Spinal cord (tissue), 10 donors: ENCODE data around the gene ACSS3. TPM values are rescaled to one million over a fixed set of nuclear protein-coding genes. Genes with fewer than 3 reads are reported as not detected.
A peak's percentile ranks its signal among the peaks of the same experiment; 100 is the strongest.
"Not testable (repeated sequence)": the region's sequence is repeated elsewhere in the genome, so short reads cannot be mapped to it uniquely, and the experiment has no call there.

Experiments
- DNase-seq, 6 donors: peaks; one replicate each; pipeline versions ENCODE4 v3.0.0 to v3.0.0-alpha.2; 2013 to 2015; ENCODE audit warnings: low spot score in 6 of 6, low read depth in 4 of 6
- H3K27ac ChIP-seq: one replicate; pipeline ENCODE4 v1.5.1; 2013; ENCODE audit warnings: low read depth, low read length, control low read depth
- H3K27me3 ChIP-seq: one replicate; pipeline ENCODE4 v1.6.1; 2013; ENCODE audit warnings: low read length; ENCODE audit not compliant: control insufficient read depth, insufficient read depth
- H3K36me3 ChIP-seq: one replicate; pipeline ENCODE4 v1.6.1; 2013; ENCODE audit warnings: low read length; ENCODE audit not compliant: control insufficient read depth, insufficient read depth
- H3K4me1 ChIP-seq: one replicate; pipeline ENCODE4 v1.6.1; 2013; ENCODE audit warnings: low read length; ENCODE audit not compliant: control insufficient read depth, insufficient read depth
- H3K4me3 ChIP-seq: one replicate; pipeline ENCODE4 v1.5.1; 2013; ENCODE audit warnings: low read depth, low read length, control low read depth
- H3K9me3 ChIP-seq: one replicate; pipeline ENCODE4 v1.6.1; 2013; ENCODE audit warnings: low read length; ENCODE audit not compliant: control insufficient read depth, insufficient read depth
- WGBS: methylation state at CpG from one replicate; pipeline ENCODE4 v1.1.5; 2013; ENCODE audit warnings: missing lambda C conversion rate; ENCODE audit not compliant: insufficient coverage; 5-methylcytosine and 5-hydroxymethylcytosine counted together
- polyA plus RNA-seq, 2 donors: library from polyadenylated mRNA; unstranded; fragments of 120-200 nt; gene quantifications; one replicate each; pipeline ENCODE4 v1.2.1, GENCODE V29; 2013; ENCODE audit not compliant: insufficient read length in 2 of 2
- total RNA-seq, 2 donors: library from RNA; depleted of rRNA in 1 of 2; stranded (reverse); fragments of 120-200 nt in 1 of 2; fragments of >200 nt in 1 of 2; gene quantifications; one replicate each; pipeline versions ENCODE4 v1.2.3 to v1.2.4, GENCODE V29; 2013 to 2014
- donor health status: healthy.

The ACSS3 gene
- total and polyA plus RNA-seq, 4 donors = 8.7 to 32.1 (median 18.3) TPM

DNA sequence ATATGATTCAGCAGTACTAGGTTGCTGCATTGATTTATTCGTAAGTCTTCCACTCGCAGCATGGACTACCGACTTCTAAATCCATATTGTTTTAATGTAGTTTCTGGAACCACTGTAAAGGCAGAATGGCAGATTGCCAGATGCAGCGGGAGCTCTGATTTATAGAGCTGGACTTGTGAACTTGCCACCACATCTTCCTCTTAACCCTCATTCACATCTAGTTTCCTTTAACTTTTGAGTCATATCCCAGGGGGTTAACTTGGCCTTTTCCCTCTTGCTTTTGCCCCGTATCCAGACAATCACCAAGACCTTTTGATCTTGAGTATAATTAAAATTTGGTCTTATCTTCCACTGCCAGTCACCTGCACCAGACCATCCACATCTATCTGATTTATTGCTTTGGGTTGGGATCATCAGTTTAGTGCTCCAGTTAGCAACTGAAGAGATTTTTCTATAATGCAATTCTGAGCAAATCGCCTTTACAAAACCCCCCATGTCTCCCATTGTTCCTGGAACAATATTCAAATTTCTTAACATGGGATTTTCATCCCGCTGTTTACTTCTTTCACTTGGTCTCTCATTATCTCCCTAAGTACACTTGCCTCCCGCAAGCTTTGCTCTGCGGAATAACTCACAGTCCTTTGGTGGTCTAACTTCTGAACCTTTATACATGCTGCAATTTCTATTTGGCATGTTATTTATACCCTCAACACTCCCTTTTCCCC, 130.5 kb downstream of the ACSS3 start:
- no peaks in the 10 kb centered on the region for H3K4me1 ChIP-seq
- no peak overlapping the region for H3K27ac ChIP-seq
- H3K36me3 ChIP-seq = no peaks in the 10 kb centered on the region
- no peak overlapping the region for H3K4me3 ChIP-seq
- no peaks in the 10 kb centered on the region for H3K9me3 ChIP-seq
- H3K27me3 ChIP-seq = no peaks in the 10 kb centered on the region
- WGBS = 51% methylated on average over 4 of the region's 9 CpGs
- peak in 1 of 6 donors; percentile 61 for DNase-seq

DNA sequence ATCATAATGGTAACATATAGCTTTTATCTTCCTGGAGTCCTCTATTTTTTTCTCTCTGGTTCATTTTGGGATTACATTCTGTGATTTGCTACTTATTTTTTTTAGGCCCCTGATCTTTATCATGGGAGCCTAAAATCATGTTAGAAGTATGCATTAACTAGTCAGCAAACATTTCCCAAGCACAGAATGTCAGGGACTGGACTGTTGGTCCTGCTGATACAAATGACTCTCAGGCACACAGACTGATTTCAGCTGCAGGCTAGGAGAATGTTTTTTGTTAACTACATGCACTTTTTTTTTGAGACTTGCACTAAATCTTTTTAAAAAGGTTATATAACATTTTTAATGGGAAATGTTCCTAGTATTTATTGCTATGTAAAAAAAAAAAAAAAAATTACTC, 131.1 kb downstream of the ACSS3 start:
- no peaks in the 10 kb centered on the region for H3K36me3 ChIP-seq
- H3K9me3 ChIP-seq = no peaks in the 10 kb centered on the region
- H3K27ac ChIP-seq = no peak overlapping the region
- no peaks in the 10 kb centered on the region for H3K27me3 ChIP-seq
- peak in 1 of 6 donors; percentile 38 for DNase-seq
- H3K4me3 ChIP-seq = no peak overlapping the region
- no peaks in the 10 kb centered on the region for H3K4me1 ChIP-seq

DNA sequence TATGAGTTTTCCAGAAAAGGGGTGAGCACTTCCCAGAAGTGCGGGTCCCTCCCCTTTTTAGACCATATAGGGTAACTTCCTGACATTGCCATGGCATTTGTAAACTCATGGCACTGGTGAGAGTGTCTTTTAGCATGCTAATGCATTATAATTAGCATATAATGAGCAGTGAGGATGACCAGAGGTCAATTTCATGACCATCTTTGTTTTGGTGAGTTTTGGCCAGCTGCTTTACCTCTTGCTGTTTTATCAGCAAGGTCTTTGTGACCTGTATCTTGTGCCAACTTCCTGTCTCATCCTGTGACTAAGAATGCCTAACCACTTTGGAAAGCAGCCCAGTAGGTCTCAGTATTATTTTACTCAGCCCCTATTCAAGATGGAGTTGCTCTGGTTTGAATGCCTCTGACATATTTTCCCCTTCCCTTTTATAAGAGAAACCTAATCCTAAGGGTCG, 131.9 kb downstream of the ACSS3 start:
- WGBS = 60% methylated on average over 1 of the region's 2 CpGs
- not testable (repeated sequence) for H3K9me3 ChIP-seq, H3K27me3 ChIP-seq, H3K36me3 ChIP-seq, H3K4me1 ChIP-seq, H3K4me3 ChIP-seq
- H3K27ac ChIP-seq = peak overlapping the region; percentile 10
- peak in 2 of 6 donors; percentile 29 to 60 for DNase-seq

DNA sequence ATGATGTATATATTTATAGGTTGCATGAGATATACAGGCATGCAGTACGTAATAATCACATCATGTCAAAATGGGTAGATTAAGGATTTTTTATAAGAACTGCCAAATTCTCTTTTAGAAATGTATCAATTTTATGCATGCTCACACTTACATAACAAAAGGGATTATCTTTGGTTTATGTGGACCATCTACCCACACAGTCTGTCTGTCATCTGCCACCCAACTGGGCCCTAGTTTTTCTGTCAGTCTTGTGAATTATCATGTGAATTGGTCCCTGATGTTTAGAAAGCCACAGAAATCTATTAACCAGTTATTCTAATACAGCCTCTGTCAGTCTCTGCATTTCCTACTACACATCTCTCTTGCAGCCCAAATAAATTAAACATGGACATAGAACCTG, 133.4 kb downstream of the ACSS3 start:
- no peak for DNase-seq
- Histone ChIP-seq H3K4me1 (no peaks in the 10 kb centered on the region), H3K27me3 (no peaks in the 10 kb centered on the region), H3K9me3 (no peaks in the 10 kb centered on the region), H3K36me3 (no peaks in the 10 kb centered on the region), H3K4me3 (no peak overlapping the region), H3K27ac (no peak overlapping the region)
- no CpG with 5 or more reads among the region's 1 CpG for WGBS

DNA sequence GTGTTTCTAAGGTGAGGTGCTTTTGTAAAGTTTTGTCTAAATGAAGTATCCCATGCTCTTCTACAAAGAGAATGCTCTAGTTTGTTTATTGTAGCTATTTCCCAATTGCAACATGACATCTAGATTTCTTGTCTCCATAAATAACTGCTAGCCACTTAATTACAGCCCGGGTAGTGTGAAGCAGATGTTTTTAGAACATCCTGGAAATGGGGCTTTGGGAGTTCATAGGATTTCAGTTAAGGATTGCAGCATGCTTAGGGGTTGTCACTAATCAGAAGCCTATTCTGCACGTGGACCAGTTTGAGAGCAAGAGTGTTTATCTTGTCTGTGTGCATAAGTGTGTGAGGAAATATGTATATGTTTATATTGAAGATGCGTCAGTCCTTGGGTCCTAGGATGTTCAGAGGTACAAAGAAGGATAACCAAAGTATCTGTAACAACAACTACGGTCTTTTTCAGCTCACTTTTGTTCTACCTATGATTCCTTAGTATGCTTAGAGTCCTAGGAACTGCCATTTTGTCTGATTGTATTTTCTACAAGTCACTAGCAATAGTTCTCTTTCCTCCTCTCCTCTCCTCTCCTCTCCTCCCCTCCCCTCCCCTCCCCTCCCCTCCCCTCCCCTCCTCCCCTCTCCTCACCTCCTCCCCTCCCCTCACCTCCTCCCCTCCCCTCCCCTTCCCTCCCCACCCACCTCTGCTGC, 135.3 kb downstream of the ACSS3 start:
- H3K27ac ChIP-seq = no peak overlapping the region
- no peaks in the 10 kb centered on the region for H3K27me3 ChIP-seq
- no peak for DNase-seq
- no peaks in the 10 kb centered on the region for H3K36me3 ChIP-seq
- WGBS = 80% methylated on average over 2 of the region's 4 CpGs
- no peaks in the 10 kb centered on the region for H3K9me3 ChIP-seq
- H3K4me1 ChIP-seq = no peaks in the 10 kb centered on the region
- no peak overlapping the region for H3K4me3 ChIP-seq

DNA sequence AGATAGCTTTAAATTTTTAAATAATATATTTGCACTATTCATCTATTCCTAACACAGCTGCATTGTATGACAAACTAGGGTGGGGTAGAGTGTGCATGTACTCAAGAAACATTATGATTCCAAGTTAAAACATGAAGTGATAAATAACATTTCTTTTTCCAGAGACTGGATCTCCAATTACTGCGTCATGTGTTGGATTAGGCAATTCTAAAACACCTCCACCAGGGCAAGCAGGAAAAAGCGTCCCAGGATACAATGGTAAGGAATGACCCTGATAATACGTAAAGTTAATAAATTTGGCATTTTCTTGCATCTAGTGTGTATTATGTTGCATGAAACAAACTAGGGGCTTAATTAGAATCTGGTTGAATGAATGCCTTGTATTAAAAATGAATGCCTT, 138.9 kb downstream of the ACSS3 start:
- Histone ChIP-seq H3K36me3 (no peaks in the 10 kb centered on the region), H3K27ac (no peak overlapping the region), H3K9me3 (no peaks in the 10 kb centered on the region), H3K27me3 (no peaks in the 10 kb centered on the region), H3K4me1 (no peaks in the 10 kb centered on the region), H3K4me3 (no peak overlapping the region)
- DNase-seq = no peak
- 100% methylated on average over 1 of the region's 3 CpGs for WGBS

DNA sequence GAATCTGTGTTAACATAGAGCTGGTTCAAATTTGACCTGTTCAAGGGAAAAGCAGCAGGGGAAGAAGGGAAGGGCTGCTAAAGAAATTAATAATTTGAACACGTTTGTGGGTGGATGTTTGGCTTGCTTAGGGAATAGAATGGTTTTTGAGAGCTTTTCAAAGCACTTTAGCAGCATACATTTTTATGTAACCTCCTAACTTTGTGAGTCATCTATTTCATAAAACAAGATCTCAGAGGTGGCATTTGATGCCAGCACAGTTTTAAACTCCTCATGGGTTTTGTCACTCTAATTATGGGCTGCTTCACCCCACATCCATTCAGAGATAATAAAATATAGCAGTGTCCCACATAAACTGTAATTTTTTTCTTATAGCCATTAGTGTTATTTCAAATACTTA, 143.8 kb downstream of the ACSS3 start:
- H3K36me3 ChIP-seq = no peaks in the 10 kb centered on the region
- WGBS = no CpG with 5 or more reads among the region's 1 CpG
- no peak for DNase-seq
- no peak overlapping the region for H3K27ac ChIP-seq
- no peaks in the 10 kb centered on the region for H3K27me3 ChIP-seq
- H3K4me1 ChIP-seq = no peaks in the 10 kb centered on the region
- no peaks in the 10 kb centered on the region for H3K9me3 ChIP-seq
- no peak overlapping the region for H3K4me3 ChIP-seq

DNA sequence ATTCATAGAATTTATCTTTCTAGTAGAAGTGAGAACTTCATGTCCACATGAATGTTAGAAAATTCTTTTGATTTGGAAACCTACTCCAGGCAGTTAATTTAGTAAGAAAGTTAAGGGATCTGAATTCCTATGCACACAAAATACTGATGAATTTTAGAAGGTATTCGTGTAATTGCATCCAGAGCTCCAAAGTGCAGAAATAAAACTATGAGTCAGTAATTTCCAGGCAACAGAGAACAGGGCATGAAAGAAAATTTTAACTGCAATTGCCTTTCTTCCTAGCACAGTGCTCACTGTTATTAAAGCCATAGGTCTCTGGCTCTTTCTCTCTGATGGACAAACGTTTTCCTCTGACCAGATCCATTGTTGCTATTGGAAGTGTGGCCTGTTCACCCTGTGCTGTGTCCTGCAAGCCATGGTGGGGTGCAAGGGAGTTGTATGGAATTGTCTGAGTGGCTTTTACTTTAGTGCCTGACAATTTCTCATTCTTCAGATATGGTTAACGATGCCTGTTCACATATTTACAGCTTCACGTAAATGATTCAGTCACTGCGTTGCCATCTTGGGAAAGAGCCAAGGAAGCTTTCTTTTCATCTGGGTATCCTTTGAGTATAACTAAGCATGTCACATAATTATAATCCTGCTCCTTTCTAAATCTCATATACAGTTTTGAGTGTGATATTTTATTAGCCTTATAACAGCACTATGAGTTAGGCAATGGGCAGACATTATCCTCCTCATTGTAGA, 145.1 kb downstream of the ACSS3 start:
- DNase-seq = peak in 2 of 6 donors; percentile 16 to 64
- H3K4me1 ChIP-seq = no peaks in the 10 kb centered on the region
- no peak overlapping the region for H3K4me3 ChIP-seq
- no peaks in the 10 kb centered on the region for H3K36me3 ChIP-seq
- peak overlapping the region; percentile 6 for H3K27ac ChIP-seq
- no peaks in the 10 kb centered on the region for H3K9me3 ChIP-seq
- no CpG with 5 or more reads among the region's 5 CpGs for WGBS
- no peaks in the 10 kb centered on the region for H3K27me3 ChIP-seq

DNA sequence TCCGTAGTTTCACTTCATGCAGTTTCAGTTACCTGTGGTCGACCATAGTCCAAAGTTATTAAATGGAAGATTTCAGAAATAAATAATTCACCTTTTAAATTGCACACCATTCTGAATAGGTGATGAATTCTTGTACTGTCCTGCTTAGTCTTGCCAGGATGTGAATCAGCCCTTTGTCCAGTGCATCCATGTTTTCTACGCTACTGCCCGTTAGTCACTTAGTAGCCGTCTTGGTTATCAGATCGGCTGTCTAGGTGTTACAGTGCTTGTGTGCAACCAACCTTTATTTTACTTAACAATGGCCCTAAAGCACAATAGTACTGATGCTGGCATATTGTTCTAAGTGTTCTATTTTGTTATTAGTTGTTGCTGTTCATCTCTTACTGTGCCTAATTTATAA, 146.7 kb downstream of the ACSS3 start:
- Histone ChIP-seq H3K4me3 (no peak overlapping the region), H3K27me3 (no peaks in the 10 kb centered on the region), H3K27ac (no peak overlapping the region), H3K36me3 (no peaks in the 10 kb centered on the region), H3K4me1 (no peaks in the 10 kb centered on the region), H3K9me3 (no peaks in the 10 kb centered on the region)
- no peak for DNase-seq
- no CpG with 5 or more reads among the region's 6 CpGs for WGBS
